BE2C (cell line): ENCODE measurements around the gene C21orf58.

Experiments
- DNase-seq: peaks from one replicate; pipeline ENCODE4 v3.0.0-alpha.2; 2020
- H3K27me3 ChIP-seq: fragments of 250-450 bp; sonication (Bioruptor Pico); 2 replicates; pipeline ENCODE4 v1.5.1; 2020; ENCODE audit warnings: mild to moderate bottlenecking
- H3K36me3 ChIP-seq: fragments of 250-450 bp; sonication (Bioruptor Pico); 2 replicates; pipeline ENCODE4 v1.5.1; 2020; ENCODE audit warnings: mild to moderate bottlenecking
- H3K4me1 ChIP-seq: fragments of 250-450 bp; sonication (Bioruptor Pico); 2 replicates; pipeline ENCODE4 v1.5.1; 2020
- H3K4me3 ChIP-seq: 2 replicates; pipeline ENCODE4 v1.5.1; 2011; ENCODE audit warnings: low read depth, low read length
- H3K9me3 ChIP-seq: fragments of 250-450 bp; sonication (Bioruptor Pico); 2 replicates; pipeline ENCODE4 v1.5.1; 2020
- TF ChIP-seq, protein P1 (sequence below): IDR thresholded peaks from 2 replicates; pipeline ENCODE4 v1.5.1; 2012; ENCODE audit warnings: mild to moderate bottlenecking, low read depth, low read length

C21orf58 gene

DNA sequence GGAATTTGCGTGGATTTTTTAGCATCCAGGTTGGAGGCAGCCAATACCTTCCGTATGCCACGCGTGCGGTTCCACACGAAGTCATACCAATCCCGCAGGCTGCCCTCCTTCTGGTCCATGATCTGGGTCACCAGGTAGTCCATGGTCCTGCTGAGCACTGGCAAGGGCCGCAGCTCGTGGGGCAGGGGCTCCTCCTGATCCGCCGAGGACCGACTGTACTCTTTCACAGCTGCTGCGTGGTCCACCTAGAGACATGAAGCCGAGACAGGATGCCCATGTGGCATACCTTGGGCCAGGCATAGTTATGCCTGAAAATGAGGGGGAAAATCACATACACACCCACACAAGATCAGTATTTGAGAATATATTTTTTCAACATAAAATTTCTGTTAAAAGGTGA lies 50.3 kb downstream of the C21orf58 start:
- TF ChIP-seq, protein P1, sequence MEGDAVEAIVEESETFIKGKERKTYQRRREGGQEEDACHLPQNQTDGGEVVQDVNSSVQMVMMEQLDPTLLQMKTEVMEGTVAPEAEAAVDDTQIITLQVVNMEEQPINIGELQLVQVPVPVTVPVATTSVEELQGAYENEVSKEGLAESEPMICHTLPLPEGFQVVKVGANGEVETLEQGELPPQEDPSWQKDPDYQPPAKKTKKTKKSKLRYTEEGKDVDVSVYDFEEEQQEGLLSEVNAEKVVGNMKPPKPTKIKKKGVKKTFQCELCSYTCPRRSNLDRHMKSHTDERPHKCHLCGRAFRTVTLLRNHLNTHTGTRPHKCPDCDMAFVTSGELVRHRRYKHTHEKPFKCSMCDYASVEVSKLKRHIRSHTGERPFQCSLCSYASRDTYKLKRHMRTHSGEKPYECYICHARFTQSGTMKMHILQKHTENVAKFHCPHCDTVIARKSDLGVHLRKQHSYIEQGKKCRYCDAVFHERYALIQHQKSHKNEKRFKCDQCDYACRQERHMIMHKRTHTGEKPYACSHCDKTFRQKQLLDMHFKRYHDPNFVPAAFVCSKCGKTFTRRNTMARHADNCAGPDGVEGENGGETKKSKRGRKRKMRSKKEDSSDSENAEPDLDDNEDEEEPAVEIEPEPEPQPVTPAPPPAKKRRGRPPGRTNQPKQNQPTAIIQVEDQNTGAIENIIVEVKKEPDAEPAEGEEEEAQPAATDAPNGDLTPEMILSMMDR = no peak
- H3K4me3 ChIP-seq = no peak overlapping the region
- DNase-seq = no peak
- H3K4me1 ChIP-seq = no peaks in the 10 kb centered on the region
- H3K9me3 ChIP-seq = no peaks in the 10 kb centered on the region
- H3K36me3 ChIP-seq = peaks cover 84% of the 10 kb centered on the region
- H3K27me3 ChIP-seq = no peaks in the 10 kb centered on the region

DNA sequence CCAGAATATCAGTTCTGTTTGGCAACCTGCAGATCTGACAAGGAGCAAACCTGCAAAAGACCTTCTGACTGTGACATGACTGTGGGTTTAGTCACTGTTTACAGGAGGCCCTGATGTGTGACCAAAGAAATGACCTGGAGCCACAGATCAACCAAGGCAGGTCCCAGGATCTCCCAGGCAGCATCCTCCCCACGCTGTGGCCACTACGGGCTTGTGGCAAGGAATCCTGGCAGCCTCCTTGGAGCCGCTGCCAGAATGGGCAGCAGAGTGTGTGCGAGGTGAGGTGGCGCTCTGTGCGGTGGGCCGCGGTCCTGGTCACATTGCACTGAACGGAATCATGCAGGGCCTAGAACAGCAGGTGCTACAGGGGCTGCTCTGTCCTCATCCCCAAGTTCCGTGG lies 54.2 kb downstream of the C21orf58 start:
- H3K4me1 ChIP-seq = no peaks in the 10 kb centered on the region
- TF ChIP-seq, protein P1 = no peak
- peaks cover 93% of the 10 kb centered on the region for H3K36me3 ChIP-seq
- H3K9me3 ChIP-seq = no peaks in the 10 kb centered on the region
- DNase-seq = no peak
- H3K27me3 ChIP-seq = no peaks in the 10 kb centered on the region
- H3K4me3 ChIP-seq = no peak overlapping the region

DNA sequence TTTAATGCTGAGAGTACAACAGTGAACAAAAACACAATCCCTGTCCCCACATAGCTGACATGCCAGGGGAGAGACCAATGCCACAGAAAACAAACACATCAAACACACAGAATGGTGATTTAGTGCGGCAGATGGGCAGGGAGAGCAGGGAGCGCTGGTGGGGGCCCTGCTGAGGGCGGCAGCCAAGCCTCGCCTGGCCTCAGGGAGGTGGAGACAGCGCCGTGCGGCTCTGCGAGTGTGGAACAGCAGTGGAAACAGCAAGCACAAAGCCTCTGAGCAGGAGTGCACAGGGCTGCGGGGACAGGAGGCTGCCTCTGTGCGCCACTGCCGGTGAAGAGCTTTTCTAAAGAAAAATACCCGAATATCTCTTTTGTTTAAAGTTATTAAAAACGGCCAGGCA lies 55.3 kb downstream of the C21orf58 start:
- Histone ChIP-seq H3K4me3 (no peak overlapping the region), H3K27me3 (no peaks in the 10 kb centered on the region), H3K9me3 (no peaks in the 10 kb centered on the region), H3K36me3 (peaks cover 89% of the 10 kb centered on the region), H3K4me1 (no peaks in the 10 kb centered on the region)
- no peak for DNase-seq
- TF ChIP-seq, protein P1 = no peak

DNA sequence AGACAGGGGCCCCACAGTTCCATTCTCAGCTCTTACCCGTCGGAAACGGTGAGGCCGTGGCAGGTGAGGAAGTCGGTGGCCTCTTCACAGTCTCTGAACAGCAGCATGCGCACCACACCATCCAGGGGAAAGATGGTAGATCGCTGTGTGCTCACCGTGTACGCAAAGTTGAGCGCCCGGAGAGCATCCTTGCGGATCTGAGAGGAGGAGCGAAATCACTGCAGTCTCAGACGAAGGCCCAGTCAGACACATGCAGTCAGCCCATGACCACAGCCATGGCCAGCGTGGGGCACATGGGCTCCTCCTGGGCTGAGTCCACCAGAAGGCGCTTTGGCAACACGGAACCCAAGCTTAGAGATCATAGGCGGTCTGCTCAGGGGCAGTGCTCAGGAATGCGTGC lies 56.7 kb downstream of the C21orf58 start:
- Histone ChIP-seq H3K36me3 (peaks cover 84% of the 10 kb centered on the region), H3K4me1 (no peaks in the 10 kb centered on the region), H3K4me3 (no peak overlapping the region), H3K27me3 (no peaks in the 10 kb centered on the region), H3K9me3 (no peaks in the 10 kb centered on the region)
- TF ChIP-seq, protein P1 = no peak
- DNase-seq = no peak

DNA sequence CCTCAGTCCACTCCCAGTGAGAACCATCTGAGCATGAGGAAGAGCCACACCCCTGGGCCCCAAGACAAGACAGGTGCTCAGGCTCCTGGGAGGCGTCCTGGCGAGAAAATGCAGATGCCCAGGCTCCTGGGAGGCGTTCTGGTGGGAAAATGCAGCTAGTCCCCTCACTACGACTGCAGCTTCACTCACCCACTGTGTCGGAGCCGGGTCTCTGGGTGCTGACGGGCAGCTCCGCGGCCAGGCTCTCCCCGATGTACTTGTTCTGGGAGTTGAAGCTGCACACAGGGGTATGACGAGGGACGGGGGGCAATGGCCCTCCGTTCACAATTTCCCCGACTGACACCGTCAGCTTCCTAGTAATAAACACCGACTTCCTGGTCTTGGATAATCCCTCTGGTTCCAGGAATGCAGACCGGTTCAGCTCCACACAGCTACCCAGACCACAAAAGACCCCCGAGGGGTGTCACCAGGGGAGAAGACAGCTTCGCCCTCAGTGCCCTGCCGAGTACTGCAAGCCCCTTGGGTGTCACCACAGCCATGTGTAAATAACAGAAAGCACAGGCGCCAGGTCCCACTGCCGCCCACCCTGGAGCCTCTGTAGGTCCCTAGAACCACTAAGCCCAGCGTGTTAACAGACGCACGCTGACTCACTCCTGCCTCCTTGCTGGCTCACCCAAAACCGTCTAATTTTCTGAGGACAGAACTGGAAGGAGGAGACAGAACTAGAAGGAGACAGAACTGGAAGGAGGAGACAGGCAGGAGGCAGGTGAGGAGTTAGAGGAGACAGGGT lies 57.7 kb downstream of the C21orf58 start:
- Histone ChIP-seq H3K9me3 (no peaks in the 10 kb centered on the region), H3K4me3 (no peak overlapping the region), H3K27me3 (no peaks in the 10 kb centered on the region), H3K36me3 (peaks cover 85% of the 10 kb centered on the region), H3K4me1 (no peaks in the 10 kb centered on the region)
- no peak for DNase-seq
- TF ChIP-seq, protein P1 = no peak

DNA sequence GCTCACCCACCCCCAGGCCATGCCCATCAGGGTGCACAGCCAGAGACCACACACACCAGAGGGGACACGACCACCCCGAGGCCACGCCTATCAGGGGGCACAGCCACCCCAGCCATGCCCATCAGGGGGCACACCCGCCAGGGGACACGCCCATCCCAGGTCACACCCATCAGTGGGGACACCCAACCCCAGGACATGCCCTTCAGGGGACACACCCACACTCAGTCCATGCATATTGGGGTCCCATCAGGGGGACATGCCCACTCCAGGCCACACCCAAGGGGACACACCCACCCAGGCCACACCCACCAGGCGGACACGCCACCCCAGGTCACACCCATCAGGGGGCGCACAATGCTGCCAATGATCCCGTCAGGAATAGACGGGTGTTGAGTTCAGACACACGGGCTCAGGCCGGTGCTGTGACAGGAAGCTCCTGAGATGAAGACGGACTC lies 59.0 kb downstream of the C21orf58 start:
- Histone ChIP-seq H3K36me3 (peaks cover 85% of the 10 kb centered on the region), H3K9me3 (no peaks in the 10 kb centered on the region), H3K27me3 (no peaks in the 10 kb centered on the region), H3K4me1 (no peaks in the 10 kb centered on the region), H3K4me3 (no peak overlapping the region)
- TF ChIP-seq, protein P1 = no peak
- no peak for DNase-seq
